Measurements from ENCODE around the gene CYP24A1. TPM values are rescaled to one million over a fixed set of nuclear protein-coding genes. Genes with fewer than 3 reads are reported as not detected.

Gene CYP24A1
- polyA plus RNA-seq, 1 donor from 2014 or later: 0.12 TPM

GRCh38 chr20:54144847-54145414 lies 28.9 kb downstream of the CYP24A1 start:
- Histone ChIP-seq H3K27ac (ENCODE audit: low read length) (no peak overlapping the region), H3K9me3 (ENCODE audit: low read length) (no peaks in the 10 kb centered on the region), H3K4me3 (ENCODE audit: low read length) (no peak overlapping the region)

DNA sequence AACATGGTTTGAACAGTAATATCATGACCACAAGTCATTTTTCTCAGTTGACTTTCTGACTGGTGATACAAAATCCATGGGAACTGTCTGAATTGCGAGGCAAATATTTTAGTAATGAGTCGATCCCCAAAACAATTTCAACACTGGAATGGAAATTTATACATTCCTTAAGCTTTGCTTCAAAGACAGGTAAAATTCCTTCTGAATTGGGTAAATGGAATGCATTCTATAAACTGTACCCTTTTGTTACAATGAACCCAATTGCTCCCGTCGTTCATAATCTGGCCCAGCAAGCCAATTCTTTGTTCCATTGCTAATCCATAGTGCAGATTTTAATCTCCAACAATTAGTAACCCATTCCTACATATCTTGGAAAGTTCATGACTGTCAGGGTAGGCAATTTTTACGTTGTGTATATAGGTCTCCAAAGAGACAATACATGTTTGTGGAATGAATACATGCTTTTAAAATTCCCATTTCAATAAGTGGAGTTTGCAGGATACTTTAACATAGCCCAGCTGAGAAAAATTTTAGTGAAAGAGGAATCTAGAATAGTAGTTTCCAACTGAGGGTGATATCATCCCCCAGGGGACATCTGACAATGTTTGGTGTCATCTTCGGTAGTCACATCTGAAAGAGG lies 32.7 kb downstream of the CYP24A1 start:
- Histone ChIP-seq H3F3A (ENCODE audit: insufficient read depth, low read length, poor library complexity, severe bottlenecking) (no peaks in the 10 kb centered on the region), H3K4me2 (ENCODE audit: low read length) (no peak overlapping the region)

More at GRCh38 chr20:54144847-54145414, 28.9 kb downstream of the CYP24A1 start:
- Histone ChIP-seq H3K9ac (ENCODE audit: low read length) (no peak overlapping the region), H3K27me3 (ENCODE audit: insufficient read depth, low read depth, low read length) (no peaks in the 10 kb centered on the region), H3K9me2 (ENCODE audit: insufficient read depth, low read length) (no peaks in the 10 kb centered on the region), H3K79me2 (replicated peaks; ENCODE audit: insufficient read depth, low read length) (no peaks in the 10 kb centered on the region), H3K36me3 (ENCODE audit: insufficient read depth, low read length) (no peaks in the 10 kb centered on the region), H4K20me1 (ENCODE audit: insufficient read depth) (no peaks in the 10 kb centered on the region), H2AFZ (ENCODE audit: low read depth, low read length) (no peak overlapping the region), H3K4me2 (ENCODE audit: low read length) (no peak overlapping the region), H3F3A (ENCODE audit: insufficient read depth, low read length, poor library complexity, severe bottlenecking) (no peaks in the 10 kb centered on the region)
- no peak for TF ChIP-seq TAF1 (IDR thresholded peaks at IDR 0.05; ENCODE audit: low read depth)

DNA sequence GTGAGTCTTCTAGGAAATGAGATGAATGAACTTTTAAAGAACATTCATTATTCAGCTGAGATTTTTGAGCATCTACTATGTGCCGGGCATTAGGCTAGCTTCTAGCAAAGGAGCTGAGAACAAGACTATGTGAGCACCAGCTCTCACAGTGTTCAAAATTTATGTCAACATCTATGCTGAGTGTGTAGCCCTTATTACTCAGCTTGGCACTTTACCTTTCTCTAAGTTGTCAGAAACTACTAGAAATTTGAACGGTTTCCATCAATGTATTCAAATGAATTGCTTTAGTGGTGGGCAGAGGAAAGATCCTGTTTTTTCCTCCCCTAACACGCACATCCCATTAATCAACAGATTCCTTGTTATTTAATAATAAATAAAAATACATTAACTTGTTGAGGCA lies 33.3 kb downstream of the CYP24A1 start:
- Histone ChIP-seq H3K27me3 (ENCODE audit: insufficient read depth, low read depth, low read length) (no peaks in the 10 kb centered on the region), H3K9me2 (ENCODE audit: insufficient read depth, low read length) (no peaks in the 10 kb centered on the region), H3K9ac (ENCODE audit: low read length) (no peak overlapping the region), H3K27ac (ENCODE audit: low read length) (no peak overlapping the region), H3F3A (ENCODE audit: insufficient read depth, low read length, poor library complexity, severe bottlenecking) (no peaks in the 10 kb centered on the region), H2AFZ (ENCODE audit: low read depth, low read length) (no peak overlapping the region), H3K9me3 (ENCODE audit: low read length) (no peaks in the 10 kb centered on the region), H3K4me2 (ENCODE audit: low read length) (no peak overlapping the region), H3K4me3 (ENCODE audit: low read length) (no peak overlapping the region), H4K20me1 (ENCODE audit: insufficient read depth) (no peaks in the 10 kb centered on the region), H3K36me3 (ENCODE audit: insufficient read depth, low read length) (no peaks in the 10 kb centered on the region), H3K79me2 (replicated peaks; ENCODE audit: insufficient read depth, low read length) (no peaks in the 10 kb centered on the region)
- TF ChIP-seq RAD21 (conservative IDR thresholded peaks at IDR 0.05) (no peak), REST (IDR thresholded peaks at IDR 0.05; ENCODE audit: borderline replicate concordance) (no peak), EP300 (conservative IDR thresholded peaks at IDR 0.05; ENCODE audit: poor library complexity, severe bottlenecking) (no peak), POLR2AphosphoS5 (IDR thresholded peaks at IDR 0.05) (no peak), SMC3 (conservative IDR thresholded peaks at IDR 0.05; ENCODE audit: poor library complexity) (no peak), EZH2 (IDR thresholded peaks at IDR 0.05; ENCODE audit: borderline replicate concordance, insufficient read depth, low read length, poor library complexity, severe bottlenecking) (no peak), MXI1 (conservative IDR thresholded peaks at IDR 0.05; ENCODE audit: poor library complexity, severe bottlenecking) (no peak)

More for the DNA sequence above, 32.7 kb downstream of the CYP24A1 start:
- no peak for TF ChIP-seq TAF1 (IDR thresholded peaks at IDR 0.05; ENCODE audit: low read depth)
- no peak for TF ChIP-seq REST (IDR thresholded peaks at IDR 0.05; ENCODE audit: borderline replicate concordance)
- no peak for TF ChIP-seq EP300 (conservative IDR thresholded peaks at IDR 0.05; ENCODE audit: poor library complexity, severe bottlenecking)
- TF ChIP-seq SMC3 (conservative IDR thresholded peaks at IDR 0.05; ENCODE audit: poor library complexity): no peak
- TF ChIP-seq POLR2AphosphoS5 (IDR thresholded peaks at IDR 0.05): no peak
- Histone ChIP-seq H3K36me3 (ENCODE audit: insufficient read depth, low read length) (no peaks in the 10 kb centered on the region), H3K9ac (ENCODE audit: low read length) (no peak overlapping the region), H3K9me2 (ENCODE audit: insufficient read depth, low read length) (no peaks in the 10 kb centered on the region), H2AFZ (ENCODE audit: low read depth, low read length) (no peak overlapping the region), H3K27me3 (ENCODE audit: insufficient read depth, low read depth, low read length) (no peaks in the 10 kb centered on the region), H3K79me2 (replicated peaks; ENCODE audit: insufficient read depth, low read length) (no peaks in the 10 kb centered on the region), H3K27ac (ENCODE audit: low read length) (no peak overlapping the region), H3K9me3 (ENCODE audit: low read length) (no peaks in the 10 kb centered on the region), H4K20me1 (ENCODE audit: insufficient read depth) (no peaks in the 10 kb centered on the region), H3K4me3 (ENCODE audit: low read length) (no peak overlapping the region)
